Stomach smooth muscle (tissue), 2 donors: ENCODE results near the gene HHIPL1.

Experiments
- H3K27ac ChIP-seq: one replicate; pipeline ENCODE4 v1.7.0; 2013; ENCODE audit warnings: mild to moderate bottlenecking, low read length, inconsistent platforms
- H3K27me3 ChIP-seq, 2 donors: one replicate each; pipeline ENCODE4 v1.7.0; 2013; ENCODE audit warnings: low read length in 2 of 2; ENCODE audit not compliant: insufficient read depth in 2 of 2, control insufficient read depth in 1 of 2
- H3K36me3 ChIP-seq, 2 donors: one replicate each; pipeline ENCODE4 v1.7.0; 2013; ENCODE audit warnings: low read length in 2 of 2; ENCODE audit not compliant: control insufficient read depth in 2 of 2, insufficient read depth in 2 of 2
- H3K4me1 ChIP-seq: one replicate; pipeline ENCODE4 v1.7.0; 2013; ENCODE audit warnings: low read length; ENCODE audit not compliant: control insufficient read depth, insufficient read depth
- H3K4me3 ChIP-seq, 2 donors: one replicate each; pipeline ENCODE4 v1.7.0; 2013; ENCODE audit warnings: low read length in 2 of 2
- H3K9ac ChIP-seq, 2 donors: one replicate each; pipeline ENCODE4 v1.7.0; 2013; ENCODE audit warnings: low read length in 2 of 2, mild to moderate bottlenecking in 1 of 2
- H3K9me3 ChIP-seq, 2 donors: one replicate each; pipeline ENCODE4 v1.7.0; 2013; ENCODE audit warnings: low read length in 2 of 2; ENCODE audit not compliant: control insufficient read depth in 2 of 2
- donor health status: healthy.
- donor health status: Pancreatic carcinoma.

The HHIPL1 gene

GRCh38 chr14:99677231-99678140 lies 32.6 kb downstream of the HHIPL1 start:
- peaks cover 3 to 14% of the 10 kb centered on the region in 2 donors for H3K9me3 ChIP-seq
- no peaks in the 10 kb centered on the region for H3K4me1 ChIP-seq
- no peak overlapping the region for H3K4me3 ChIP-seq
- no peak overlapping the region for H3K27ac ChIP-seq
- H3K27me3 ChIP-seq, result peaks cover 3 to 4% of the 10 kb centered on the region in 2 donors
- no peaks in the 10 kb centered on the region for H3K36me3 ChIP-seq
- H3K9ac ChIP-seq, result no peak overlapping the region

- Histone ChIP-seq H3K9ac (no peak overlapping the region), H3K27ac (no peak overlapping the region), H3K9me3 (peaks cover 3 to 14% of the 10 kb centered on the region in 2 donors)
These were observed 33.3 kb downstream of the HHIPL1 start for GRCh38 chr14:99678198-99678597.

GRCh38 chr14:99679111-99679510 lies 34.2 kb downstream of the HHIPL1 start:
- Histone ChIP-seq H3K4me1 (peaks cover 8% of the 10 kb centered on the region), H3K4me3 (no peak overlapping the region), H3K27ac (no peak overlapping the region), H3K27me3 (peaks cover 3 to 4% of the 10 kb centered on the region in 2 donors), H3K9ac (no peak overlapping the region), H3K36me3 (no peaks in the 10 kb centered on the region), H3K9me3 (peaks cover 3 to 14% of the 10 kb centered on the region in 2 donors)

More at GRCh38 chr14:99678198-99678597, 33.3 kb downstream of the HHIPL1 start:
- Histone ChIP-seq H3K4me1 (peaks cover 4% of the 10 kb centered on the region), H3K4me3 (no peak overlapping the region), H3K27me3 (peaks cover 3 to 4% of the 10 kb centered on the region in 2 donors), H3K36me3 (no peaks in the 10 kb centered on the region)

- Histone ChIP-seq H3K4me3 (no peak overlapping the region), H3K27me3 (peaks cover 3 to 4% of the 10 kb centered on the region in 2 donors), H3K27ac (no peak overlapping the region), H3K9ac (no peak overlapping the region), H3K4me1 (peaks cover 12% of the 10 kb centered on the region), H3K9me3 (peaks cover 3 to 14% of the 10 kb centered on the region in 2 donors), H3K36me3 (no peaks in the 10 kb centered on the region)
These were observed 34.6 kb downstream of the HHIPL1 start for GRCh38 chr14:99679543-99679942.

- Histone ChIP-seq H3K27ac (no peak overlapping the region), H3K4me1 (peaks cover 15% of the 10 kb centered on the region), H3K4me3 (no peak overlapping the region), H3K9ac (no peak overlapping the region), H3K27me3 (peaks cover 3 to 4% of the 10 kb centered on the region in 2 donors), H3K36me3 (no peaks in the 10 kb centered on the region), H3K9me3 (peaks cover 3 to 14% of the 10 kb centered on the region in 2 donors)
These were observed 35.1 kb downstream of the HHIPL1 start for GRCh38 chr14:99679996-99680395.

GRCh38 chr14:99681101-99681831 lies 36.3 kb downstream of the HHIPL1 start:
- Histone ChIP-seq H3K27me3 (peaks cover 3% of the 10 kb centered on the region in 2 donors), H3K36me3 (no peaks in the 10 kb centered on the region), H3K4me1 (peaks cover 15% of the 10 kb centered on the region), H3K9ac (no peak overlapping the region), H3K27ac (no peak overlapping the region), H3K9me3 (peaks cover 3 to 14% of the 10 kb centered on the region in 2 donors), H3K4me3 (no peak overlapping the region)

- Histone ChIP-seq H3K36me3 (no peaks in the 10 kb centered on the region), H3K9me3 (peaks cover 3 to 14% of the 10 kb centered on the region in 2 donors), H3K27me3 (peaks cover 2 to 3% of the 10 kb centered on the region in 2 donors), H3K9ac (no peak overlapping the region), H3K4me3 (no peak overlapping the region), H3K27ac (no peak overlapping the region), H3K4me1 (peaks cover 15% of the 10 kb centered on the region)
These were observed 36.9 kb downstream of the HHIPL1 start for GRCh38 chr14:99681832-99682148.

GRCh38 chr14:99682809-99683618 lies 38.1 kb downstream of the HHIPL1 start:
- Histone ChIP-seq H3K27me3 (peaks cover 0 to 2% of the 10 kb centered on the region in 2 donors), H3K27ac (peak overlapping the region; percentile 91), H3K4me3 (peak overlapping the region; percentile 87 to 88), H3K9me3 (peaks cover 3 to 10% of the 10 kb centered on the region in 2 donors), H3K36me3 (no peaks in the 10 kb centered on the region), H3K9ac (peak overlapping the region; percentile 79), H3K4me1 (peaks cover 15% of the 10 kb centered on the region)

GRCh38 chr14:99683619-99684409 lies 38.9 kb downstream of the HHIPL1 start, which contains the start of gene CYP46A1:
Gene CYP46A1 (plus strand): TSS chr14:99684298. CDS start chr14:99684418, 120 bp downstream.
- peaks cover 15% of the 10 kb centered on the region for H3K4me1 ChIP-seq
- no peaks in the 10 kb centered on the region for H3K36me3 ChIP-seq
- peak within 1 kb of the TSS; percentile 79 for H3K9ac ChIP-seq
- H3K4me3 ChIP-seq, result peak within 1 kb of the TSS; percentile 87 to 88
- peaks cover 0 to 5% of the 10 kb centered on the region in 2 donors for H3K9me3 ChIP-seq
- H3K27me3 ChIP-seq, result peaks cover 0 to 2% of the 10 kb centered on the region in 2 donors
- H3K27ac ChIP-seq, result peak within 1 kb of the TSS; percentile 91
